HG02884 (cell line): ENCODE data around the gene ARHGAP24.

Source experiments
- ATAC-seq: cut with Tn5 transposase; IDR thresholded peaks from one replicate; pipeline ENCODE4 v1.9.1; 2021; ENCODE audit warnings: mild to moderate bottlenecking, moderate library complexity; ENCODE audit not compliant: unreplicated experiment

The ARHGAP24 gene

GRCh38 chr4:85769009-85769408 lies 294.1 kb downstream of the ARHGAP24 start:
- no peak for ATAC-seq

- ATAC-seq = no peak
These were observed 297.5 kb downstream of the ARHGAP24 start for GRCh38 chr4:85772470-85772869.

- ATAC-seq = no peak
These were observed 298.4 kb downstream of the ARHGAP24 start for GRCh38 chr4:85773372-85773771.

GRCh38 chr4:85774000-85774399 lies 299.1 kb downstream of the ARHGAP24 start:
- ATAC-seq = no peak

- ATAC-seq = no peak
These were observed 299.5 kb downstream of the ARHGAP24 start for GRCh38 chr4:85774489-85774888.

GRCh38 chr4:85776096-85776495 lies 301.1 kb downstream of the ARHGAP24 start:
- no peak for ATAC-seq

- ATAC-seq = no peak
These were observed 301.6 kb downstream of the ARHGAP24 start for GRCh38 chr4:85776579-85776978.

GRCh38 chr4:85777908-85778631 lies 303.1 kb downstream of the ARHGAP24 start:
- ATAC-seq = peak; percentile 80

- peak; percentile 77 for ATAC-seq
These were observed 303.7 kb downstream of the ARHGAP24 start for GRCh38 chr4:85778632-85779131.

GRCh38 chr4:85779165-85779564 lies 304.2 kb downstream of the ARHGAP24 start:
- ATAC-seq = no peak

GRCh38 chr4:85780664-85781063 lies 305.7 kb downstream of the ARHGAP24 start:
- ATAC-seq = no peak

GRCh38 chr4:85783483-85783882 lies 308.5 kb downstream of the ARHGAP24 start:
- no peak for ATAC-seq

GRCh38 chr4:85783900-85784299 lies 308.9 kb downstream of the ARHGAP24 start:
- no peak for ATAC-seq

GRCh38 chr4:85784348-85784747 lies 309.4 kb downstream of the ARHGAP24 start:
- ATAC-seq = no peak

- no peak for ATAC-seq
These were observed 310.0 kb downstream of the ARHGAP24 start for GRCh38 chr4:85784947-85785346.

GRCh38 chr4:85787133-85787532 lies 312.2 kb downstream of the ARHGAP24 start:
- ATAC-seq = no peak

GRCh38 chr4:85788604-85789003 lies 313.7 kb downstream of the ARHGAP24 start:
- ATAC-seq = no peak

GRCh38 chr4:85789241-85789640 lies 314.3 kb downstream of the ARHGAP24 start:
- no peak for ATAC-seq

- no peak for ATAC-seq
These were observed 315.6 kb downstream of the ARHGAP24 start for GRCh38 chr4:85790582-85790981.

GRCh38 chr4:85792376-85793232 lies 317.7 kb downstream of the ARHGAP24 start:
- no peak for ATAC-seq

GRCh38 chr4:85793233-85793585 lies 318.3 kb downstream of the ARHGAP24 start:
- ATAC-seq = no peak
